Neural cell (in vitro differentiated cells): ENCODE results near the gene ROBO3. TPM values are rescaled to one million over a fixed set of nuclear protein-coding genes. Genes with fewer than 3 reads are reported as not detected.

Experiments
- H2AFZ ChIP-seq: fragments of 200-600, 300-800 bp; sonication (generic), shearing (Covaris generic); 2 replicates; pipeline ENCODE4 v1.6.0; 2014; ENCODE audit warnings: low read depth, mild to moderate bottlenecking, antibody characterized with exemption, low read length, moderate library complexity
- H3F3A ChIP-seq: fragments of 200-600 bp; shearing (Covaris generic); 2 replicates; pipeline ENCODE4 v1.6.1; 2016; ENCODE audit warnings: mild to moderate bottlenecking, moderate library complexity, mixed read lengths, antibody characterized with exemption, low read length; ENCODE audit not compliant: insufficient read depth, poor library complexity, severe bottlenecking
- H3K27ac ChIP-seq: fragments of 200-600, 300-800 bp; sonication (generic), shearing (Covaris generic); 2 replicates; pipeline ENCODE4 v1.5.1; 2014; ENCODE audit warnings: mild to moderate bottlenecking, low read length, moderate library complexity
- H3K27me3 ChIP-seq: fragments of 300-800, 200-600 bp; sonication (generic), shearing (Covaris generic); 2 replicates; pipeline ENCODE4 v1.6.0; 2014; ENCODE audit warnings: mild to moderate bottlenecking, low read depth, low read length, moderate library complexity; ENCODE audit not compliant: insufficient read depth
- H3K36me3 ChIP-seq: fragments of 300-800, 200-600 bp; sonication (generic), shearing (Covaris generic); 2 replicates; pipeline ENCODE4 v1.5.1; 2014; ENCODE audit warnings: mild to moderate bottlenecking, antibody characterized with exemption, low read length, moderate library complexity; ENCODE audit not compliant: insufficient read depth
- H3K4me2 ChIP-seq: fragments of 300-800, 200-600 bp; sonication (generic), shearing (Covaris generic); 2 replicates; pipeline ENCODE4 v1.6.0; 2014; ENCODE audit warnings: mild to moderate bottlenecking, low read length
- H3K4me3 ChIP-seq: fragments of 300-800, 200-600 bp; sonication (generic), shearing (Covaris generic); 2 replicates; pipeline ENCODE4 v1.5.1; 2014; ENCODE audit warnings: mild to moderate bottlenecking, low read length, moderate library complexity
- H3K79me2 ChIP-seq: fragments of 200-600 bp; shearing (Covaris generic); replicated peaks from 2 replicates; pipeline ENCODE4 v1.6.0; 2014; ENCODE audit warnings: mild to moderate bottlenecking, low read length, moderate library complexity; ENCODE audit not compliant: insufficient read depth
- H3K9ac ChIP-seq: fragments of 300-800, 200-600 bp; sonication (generic), shearing (Covaris generic); 2 replicates; pipeline ENCODE4 v1.6.1; 2016; ENCODE audit warnings: mild to moderate bottlenecking, low read length, mixed read lengths
- H3K9me2 ChIP-seq: fragments of 200-600 bp; shearing (Covaris generic); 2 replicates; pipeline ENCODE4 v1.6.1; 2016; ENCODE audit warnings: mild to moderate bottlenecking, low read length, mixed read lengths; ENCODE audit not compliant: insufficient read depth
- H3K9me3 ChIP-seq: fragments of 200-600, 300-800 bp; sonication (generic), shearing (Covaris generic); 2 replicates; pipeline ENCODE4 v1.6.1; 2016; ENCODE audit warnings: mild to moderate bottlenecking, mixed run types, low read length, moderate library complexity, mixed read lengths
- H4K20me1 ChIP-seq: fragments of 200-600 bp; shearing (Covaris generic); 2 replicates; pipeline ENCODE4 v1.6.1; 2016; ENCODE audit warnings: mild to moderate bottlenecking, mixed run types; ENCODE audit not compliant: insufficient read depth
- EP300 ChIP-seq: fragments of 450-650 bp; conservative IDR thresholded peaks from 2 replicates; pipeline ENCODE4 v1.6.1; 2014; ENCODE audit warnings: antibody characterized with exemption, mild to moderate bottlenecking, moderate library complexity; ENCODE audit not compliant: poor library complexity, severe bottlenecking
- EZH2 ChIP-seq: fragments of 200-600, 300-800 bp; shearing (Covaris generic), sonication (generic); IDR thresholded peaks from 2 replicates; pipeline ENCODE4 v1.6.1; 2014; ENCODE audit warnings: antibody characterized with exemption, low read length, borderline replicate concordance, mild to moderate bottlenecking; ENCODE audit not compliant: insufficient read depth, poor library complexity, severe bottlenecking
- MXI1 ChIP-seq: fragments of 450-650 bp; conservative IDR thresholded peaks from 2 replicates; pipeline ENCODE4 v1.6.1; 2014; ENCODE audit warnings: antibody characterized with exemption, mild to moderate bottlenecking; ENCODE audit not compliant: poor library complexity, severe bottlenecking
- POLR2AphosphoS5 ChIP-seq: IDR thresholded peaks from 2 replicates; pipeline ENCODE4 v1.6.1; 2012
- RAD21 ChIP-seq: fragments of 450-650 bp; conservative IDR thresholded peaks from 2 replicates; pipeline ENCODE4 v1.6.1; 2014; ENCODE audit warnings: antibody characterized with exemption, mild to moderate bottlenecking, moderate library complexity
- SMC3 ChIP-seq: fragments of 450-650 bp; conservative IDR thresholded peaks from 2 replicates; pipeline ENCODE4 v1.6.1; 2014; ENCODE audit warnings: antibody characterized with exemption, mild to moderate bottlenecking, moderate library complexity; ENCODE audit not compliant: poor library complexity
- TAF1 ChIP-seq: IDR thresholded peaks from 2 replicates; pipeline ENCODE4 v1.6.1; 2012; ENCODE audit warnings: low read depth
- polyA plus RNA-seq: library from polyadenylated mRNA; depleted of rRNA; stranded (reverse); fragments of >200 nt; gene quantifications from 2 replicates; pipeline ENCODE4 v1.2.3, GENCODE V29; 2014
- TF ChIP-seq, protein P1 (sequence below): IDR thresholded peaks from 2 replicates; pipeline ENCODE4 v1.6.1; 2012; ENCODE audit warnings: borderline replicate concordance
- TF ChIP-seq, protein P2 (sequence below): fragments of 450-650 bp; IDR thresholded peaks from 2 replicates; pipeline ENCODE4 v1.5.1; 2014; ENCODE audit warnings: antibody characterized with exemption, mild to moderate bottlenecking, moderate library complexity; ENCODE audit not compliant: poor library complexity, severe bottlenecking

ROBO3 gene
- polyA plus RNA-seq, 1 donor from 2014 or later: 12.8 TPM

DNA sequence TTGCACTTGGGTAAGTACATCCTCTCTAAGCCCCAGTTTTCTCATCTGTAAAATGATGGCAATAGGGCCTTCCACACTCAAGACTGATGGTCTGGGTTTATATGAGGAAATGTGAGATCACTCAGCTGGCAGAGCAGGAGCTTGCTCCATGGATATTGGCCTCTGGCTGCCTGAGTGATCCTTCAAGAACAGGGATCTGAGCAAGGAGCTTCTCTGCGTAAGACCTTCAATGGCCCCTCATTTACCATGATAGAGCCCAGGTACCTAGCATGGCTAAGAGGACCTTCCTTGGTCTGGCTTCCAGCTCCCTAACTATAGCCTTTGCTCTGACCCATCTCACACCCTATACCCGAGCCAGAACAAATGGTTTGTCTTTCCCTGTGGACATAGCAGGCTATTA, 26.9 kb downstream of the ROBO3 start:
- Histone ChIP-seq H3K27me3 (no peaks in the 10 kb centered on the region), H3K36me3 (no peaks in the 10 kb centered on the region), H4K20me1 (no peaks in the 10 kb centered on the region), H2AFZ (no peak overlapping the region), H3K79me2 (no peaks in the 10 kb centered on the region), H3K9ac (no peak overlapping the region), H3K9me2 (no peaks in the 10 kb centered on the region), H3K4me2 (no peak overlapping the region), H3K4me3 (no peak overlapping the region), H3K9me3 (no peaks in the 10 kb centered on the region), H3F3A (no peaks in the 10 kb centered on the region), H3K27ac (no peak overlapping the region)
- TF ChIP-seq EP300 (no peak), POLR2AphosphoS5 (no peak), EZH2 (no peak), MXI1 (no peak), RAD21 (no peak), SMC3 (no peak), TAF1 (no peak)
- TF ChIP-seq, protein P1, sequence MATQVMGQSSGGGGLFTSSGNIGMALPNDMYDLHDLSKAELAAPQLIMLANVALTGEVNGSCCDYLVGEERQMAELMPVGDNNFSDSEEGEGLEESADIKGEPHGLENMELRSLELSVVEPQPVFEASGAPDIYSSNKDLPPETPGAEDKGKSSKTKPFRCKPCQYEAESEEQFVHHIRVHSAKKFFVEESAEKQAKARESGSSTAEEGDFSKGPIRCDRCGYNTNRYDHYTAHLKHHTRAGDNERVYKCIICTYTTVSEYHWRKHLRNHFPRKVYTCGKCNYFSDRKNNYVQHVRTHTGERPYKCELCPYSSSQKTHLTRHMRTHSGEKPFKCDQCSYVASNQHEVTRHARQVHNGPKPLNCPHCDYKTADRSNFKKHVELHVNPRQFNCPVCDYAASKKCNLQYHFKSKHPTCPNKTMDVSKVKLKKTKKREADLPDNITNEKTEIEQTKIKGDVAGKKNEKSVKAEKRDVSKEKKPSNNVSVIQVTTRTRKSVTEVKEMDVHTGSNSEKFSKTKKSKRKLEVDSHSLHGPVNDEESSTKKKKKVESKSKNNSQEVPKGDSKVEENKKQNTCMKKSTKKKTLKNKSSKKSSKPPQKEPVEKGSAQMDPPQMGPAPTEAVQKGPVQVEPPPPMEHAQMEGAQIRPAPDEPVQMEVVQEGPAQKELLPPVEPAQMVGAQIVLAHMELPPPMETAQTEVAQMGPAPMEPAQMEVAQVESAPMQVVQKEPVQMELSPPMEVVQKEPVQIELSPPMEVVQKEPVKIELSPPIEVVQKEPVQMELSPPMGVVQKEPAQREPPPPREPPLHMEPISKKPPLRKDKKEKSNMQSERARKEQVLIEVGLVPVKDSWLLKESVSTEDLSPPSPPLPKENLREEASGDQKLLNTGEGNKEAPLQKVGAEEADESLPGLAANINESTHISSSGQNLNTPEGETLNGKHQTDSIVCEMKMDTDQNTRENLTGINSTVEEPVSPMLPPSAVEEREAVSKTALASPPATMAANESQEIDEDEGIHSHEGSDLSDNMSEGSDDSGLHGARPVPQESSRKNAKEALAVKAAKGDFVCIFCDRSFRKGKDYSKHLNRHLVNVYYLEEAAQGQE: no peak
- TF ChIP-seq, protein P2, sequence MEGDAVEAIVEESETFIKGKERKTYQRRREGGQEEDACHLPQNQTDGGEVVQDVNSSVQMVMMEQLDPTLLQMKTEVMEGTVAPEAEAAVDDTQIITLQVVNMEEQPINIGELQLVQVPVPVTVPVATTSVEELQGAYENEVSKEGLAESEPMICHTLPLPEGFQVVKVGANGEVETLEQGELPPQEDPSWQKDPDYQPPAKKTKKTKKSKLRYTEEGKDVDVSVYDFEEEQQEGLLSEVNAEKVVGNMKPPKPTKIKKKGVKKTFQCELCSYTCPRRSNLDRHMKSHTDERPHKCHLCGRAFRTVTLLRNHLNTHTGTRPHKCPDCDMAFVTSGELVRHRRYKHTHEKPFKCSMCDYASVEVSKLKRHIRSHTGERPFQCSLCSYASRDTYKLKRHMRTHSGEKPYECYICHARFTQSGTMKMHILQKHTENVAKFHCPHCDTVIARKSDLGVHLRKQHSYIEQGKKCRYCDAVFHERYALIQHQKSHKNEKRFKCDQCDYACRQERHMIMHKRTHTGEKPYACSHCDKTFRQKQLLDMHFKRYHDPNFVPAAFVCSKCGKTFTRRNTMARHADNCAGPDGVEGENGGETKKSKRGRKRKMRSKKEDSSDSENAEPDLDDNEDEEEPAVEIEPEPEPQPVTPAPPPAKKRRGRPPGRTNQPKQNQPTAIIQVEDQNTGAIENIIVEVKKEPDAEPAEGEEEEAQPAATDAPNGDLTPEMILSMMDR: no peak

DNA sequence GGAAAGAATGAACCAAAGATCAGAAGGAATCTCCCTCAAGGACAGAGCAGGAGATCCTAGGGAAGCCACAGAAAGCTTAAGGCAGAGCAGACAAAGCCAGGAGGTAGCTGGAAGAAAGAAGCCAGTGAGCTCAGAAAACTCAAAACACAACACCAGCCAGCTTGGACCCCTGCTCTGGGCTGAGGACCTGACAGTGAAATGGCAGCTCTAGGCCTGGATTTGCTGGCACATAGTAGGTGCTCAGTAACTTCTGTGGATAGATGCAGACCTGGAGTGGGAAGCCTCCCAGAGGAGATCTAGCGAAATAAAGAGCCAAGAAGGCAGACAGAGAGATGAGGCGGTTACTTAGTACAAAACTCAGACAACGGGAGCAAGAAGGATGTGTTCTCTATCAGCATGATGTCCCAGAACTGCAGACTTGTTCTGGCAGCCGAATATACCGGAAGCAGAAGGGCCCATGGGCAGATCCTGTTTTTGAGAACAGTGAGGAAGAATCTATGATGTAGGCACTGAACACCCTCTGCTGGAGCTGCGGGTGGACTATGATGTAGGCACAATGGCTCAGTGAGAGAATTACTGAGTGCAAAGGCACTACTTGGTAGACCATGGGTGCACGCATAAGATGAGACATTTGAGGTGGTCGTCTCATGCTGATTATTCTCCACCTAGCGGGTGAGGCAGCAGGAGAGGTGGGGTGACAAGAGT, 27.7 kb downstream of the ROBO3 start:
- H3K36me3 ChIP-seq: no peaks in the 10 kb centered on the region
- H4K20me1 ChIP-seq: no peaks in the 10 kb centered on the region

More for the DNA sequence above, 27.7 kb downstream of the ROBO3 start:
- Histone ChIP-seq H3K27me3 (no peaks in the 10 kb centered on the region), H3K27ac (no peak overlapping the region), H3K4me2 (no peak overlapping the region), H3K4me3 (no peak overlapping the region), H3K9ac (no peak overlapping the region), H3K9me2 (no peaks in the 10 kb centered on the region), H3K79me2 (no peaks in the 10 kb centered on the region), H3K9me3 (no peaks in the 10 kb centered on the region), H3F3A (no peaks in the 10 kb centered on the region), H2AFZ (no peak overlapping the region)
- TF ChIP-seq, protein P1: no peak
